Left lung (tissue), 10 donors: Measurements from ENCODE around the gene TAS2R39. TPM values are rescaled to one million over a fixed set of nuclear protein-coding genes. Genes with fewer than 3 reads are reported as not detected.

Source experiments
- ATAC-seq: fragments of 200-7000 bp; cut with Tn5 transposase; one replicate; pipeline ENCODE4 v1.9.1; 2020; ENCODE audit warnings: moderate library complexity
- DNase-seq, 4 donors: peaks; one replicate each; pipeline ENCODE4 v3.0.0-alpha.2; 2013 to 2020
- H3K27ac ChIP-seq, 2 donors: fragments of 200-600 bp; sonication (generic) in 1 of 2; one replicate each; pipeline versions ENCODE4 v1.5.0 to v1.8.0; 2020 to 2021
- H3K27me3 ChIP-seq, 2 donors: fragments of 200-600 bp; sonication (generic) in 1 of 2; one replicate each; pipeline versions ENCODE4 v1.5.0 to v1.8.0; 2020 to 2021
- H3K36me3 ChIP-seq, 2 donors: fragments of 200-600 bp; sonication (generic) in 1 of 2; one replicate each; pipeline versions ENCODE4 v1.5.0 to v1.8.0; 2020 to 2021
- H3K4me1 ChIP-seq, 2 donors: fragments of 200-600 bp; one replicate each; pipeline ENCODE4 v1.8.0; 2021
- H3K4me3 ChIP-seq, 2 donors: fragments of 200-600 bp; sonication (generic) in 1 of 2; one replicate each; pipeline versions ENCODE4 v1.5.0 to v1.8.0; 2020 to 2021; ENCODE audit warnings: mild to moderate bottlenecking in 1 of 2
- H3K9me3 ChIP-seq, 2 donors: fragments of 200-600 bp; sonication (generic) in 1 of 2; one replicate each; pipeline versions ENCODE4 v1.5.0 to v1.8.0; 2020 to 2021
- CTCF ChIP-seq, 2 donors: fragments of 200-600 bp; sonication (generic) in 1 of 2; IDR thresholded peaks; one replicate each; pipeline versions ENCODE4 v1.5.0 to v1.8.0; 2021; ENCODE audit warnings: antibody characterized with exemption in 2 of 2
- intact Hi-C, 2 donors: fragments of 100-400 bp; cut with DNase I; formaldehyde crosslinking; loops; one replicate each; pipeline versions ENCODE4 v1.11.2 to v1.14.2; 2022
- polyA plus RNA-seq, 6 donors: library from polyadenylated mRNA; unstranded; fragments of 120-200 nt; gene quantifications; one replicate each; pipeline ENCODE4 v1.2.1, GENCODE V29; 2013; ENCODE audit not compliant: insufficient read length in 6 of 6
- total RNA-seq, 2 donors: library from RNA; stranded (reverse); fragmentation: NEBNext Ultra II Directional; extraction: Animal tissue kit (Norgen Biotek cat#: 25700); gene quantifications; one replicate each; pipeline ENCODE4 v1.2.1, GENCODE V29; 2021
- donor health status: DM: no; HTN: yes; CAD: no.
- donor health status: DM: no; HTN: no; CAD: no.

The TAS2R39 gene
- total and polyA plus RNA-seq, 8 donors: not detected

DNA sequence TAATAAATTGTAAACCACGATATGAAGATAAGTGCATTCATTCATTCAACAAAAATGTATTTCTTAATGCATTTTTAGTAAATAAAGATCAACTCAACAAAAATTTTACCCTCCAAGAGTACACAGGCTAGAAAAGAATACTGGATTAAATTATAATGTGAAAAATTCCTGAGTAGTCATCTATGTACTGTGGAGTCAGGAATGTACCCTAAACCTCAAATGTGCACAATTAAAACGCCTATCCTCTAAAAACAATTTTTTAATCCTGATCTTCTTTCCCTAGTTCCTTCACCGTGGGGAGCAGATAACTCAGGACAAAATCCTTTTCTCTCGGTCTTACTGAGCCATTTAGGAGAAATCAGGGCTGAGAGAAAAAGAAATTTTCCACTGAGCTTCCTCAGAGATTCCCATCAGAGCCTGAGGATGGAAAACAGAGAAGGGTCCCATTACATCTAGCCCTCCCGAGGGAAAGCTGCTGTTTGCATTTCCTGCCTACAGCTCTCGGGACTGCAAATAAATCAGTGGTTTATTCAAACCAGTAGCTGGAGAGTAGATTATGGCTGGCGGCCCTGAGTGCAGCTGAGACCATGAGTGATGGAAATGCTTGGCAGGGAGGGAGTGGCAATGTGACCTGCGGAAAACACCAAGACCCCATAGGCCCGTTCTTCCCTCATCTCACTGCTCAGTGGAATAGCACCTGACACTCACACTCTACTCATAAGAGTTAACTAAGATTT, 46.0 kb downstream of the TAS2R39 start:
- Histone ChIP-seq H3K4me3 (no peak overlapping the region), H3K4me1 (peaks cover 0 to 12% of the 10 kb centered on the region in 2 donors), H3K27me3 (no peaks in the 10 kb centered on the region), H3K27ac (no peak overlapping the region), H3K36me3 (no peaks in the 10 kb centered on the region), H3K9me3 (no peaks in the 10 kb centered on the region)
- DNase-seq (no peak), ATAC-seq (no peak)
- intact Hi-C loops: no loop called here
- TF ChIP-seq CTCF (IDR thresholded peaks at IDR 0.05): no peak

DNA sequence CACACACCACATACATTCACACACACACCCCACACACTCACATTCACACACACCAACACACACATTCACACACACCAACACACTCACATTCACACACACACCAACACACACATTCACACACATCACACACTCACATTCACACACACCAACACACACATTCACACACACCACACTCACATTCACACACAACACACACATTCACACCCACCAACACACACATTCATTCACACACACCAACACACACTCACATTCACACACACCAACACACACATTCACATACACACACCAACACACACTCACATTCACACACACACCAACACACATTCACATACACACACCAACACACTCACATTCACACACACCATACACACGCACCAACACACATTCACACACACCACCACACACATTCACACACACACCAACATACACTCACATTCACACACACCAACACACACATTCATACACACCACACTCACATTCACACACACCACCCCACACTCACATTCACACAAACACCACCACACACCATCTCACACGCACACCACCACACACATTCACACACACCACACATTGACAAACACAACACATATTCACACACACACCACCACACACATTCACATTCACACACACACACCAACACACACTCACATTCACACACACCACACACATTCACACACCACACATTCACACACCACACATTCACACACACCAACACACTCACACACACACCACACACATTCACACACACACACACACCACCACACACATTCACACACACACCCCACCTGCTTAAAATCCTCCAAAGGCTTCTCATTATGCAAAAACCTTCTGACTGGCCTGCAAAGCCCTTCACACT, 47.6 kb downstream of the TAS2R39 start:
- no peaks in the 10 kb centered on the region for H3K9me3 ChIP-seq
- no peak overlapping the region for H3K27ac ChIP-seq
- no peaks in the 10 kb centered on the region for H3K27me3 ChIP-seq
- no peak for TF ChIP-seq CTCF (IDR thresholded peaks at IDR 0.05)
- no peak for ATAC-seq
- intact Hi-C loops: no loop called here
- DNase-seq: no peak
- H3K36me3 ChIP-seq: no peaks in the 10 kb centered on the region
- no peak overlapping the region for H3K4me3 ChIP-seq
- peaks cover 0 to 17% of the 10 kb centered on the region in 2 donors for H3K4me1 ChIP-seq

Other genes starting within 250 kb of the TAS2R39 start
- not detected for gene TRPV5, start 249.7 kb upstream of the TAS2R39 start, total RNA-seq
- under 1 TPM; 0.10 to 0.25 (median 0.16) TPM for gene TRPV5, start 249.7 kb upstream of the TAS2R39 start, polyA plus RNA-seq
- under 1 TPM in 1 of 2 donors, not detected in 1; 0.37 TPM for gene LLCFC1, start 243.9 kb upstream of the TAS2R39 start, total RNA-seq
- under 1 TPM; 0.21 to 0.77 (median 0.50) TPM for gene LLCFC1, start 243.9 kb upstream of the TAS2R39 start, polyA plus RNA-seq
- under 1 TPM; 0.58 to 0.96 TPM for gene KEL, start 221.1 kb upstream of the TAS2R39 start, total RNA-seq
- gene KEL, start 221.1 kb upstream of the TAS2R39 start, polyA plus RNA-seq: 1 to 10 TPM; 1.5 to 3.1 (median 2.2) TPM
- not detected for gene OR9A2, start 156.3 kb upstream of the TAS2R39 start, total RNA-seq
- not detected for gene OR9A2, start 156.3 kb upstream of the TAS2R39 start, polyA plus RNA-seq
- gene OR6V1, start 131.1 kb upstream of the TAS2R39 start, total RNA-seq: not detected
- not detected for gene OR6V1, start 131.1 kb upstream of the TAS2R39 start, polyA plus RNA-seq
- 1 to 10 TPM in 1 of 2 donors, not detected in 1; 6.9 TPM for gene PIP, start 51.3 kb upstream of the TAS2R39 start, total RNA-seq
- not detected for gene PIP, start 51.3 kb upstream of the TAS2R39 start, polyA plus RNA-seq
- gene TAS2R40, start 38.6 kb downstream of the TAS2R39 start, total RNA-seq: not detected
- not detected for gene TAS2R40, start 38.6 kb downstream of the TAS2R39 start, polyA plus RNA-seq
- gene GSTK1, start 80.0 kb downstream of the TAS2R39 start, total RNA-seq: 100 to 1,000 TPM; 124 to 151 TPM
- 100 to 1,000 TPM; 109 to 125 (median 119) TPM for gene GSTK1, start 80.0 kb downstream of the TAS2R39 start, polyA plus RNA-seq
- gene TMEM139, start 101.5 kb downstream of the TAS2R39 start, total RNA-seq: 10 to 100 TPM; 18.5 to 48.1 TPM
- gene TMEM139, start 101.5 kb downstream of the TAS2R39 start, polyA plus RNA-seq: 1 to 10 TPM; 3.0 to 9.0 (median 7.0) TPM
- 10 to 100 TPM; 36.3 to 43.0 TPM for gene CASP2, start 104.9 kb downstream of the TAS2R39 start, total RNA-seq
- 10 to 100 TPM; 54.6 to 66.0 (median 61.7) TPM for gene CASP2, start 104.9 kb downstream of the TAS2R39 start, polyA plus RNA-seq
- under 1 TPM; 0.08 to 0.09 TPM for gene CLCN1, start 132.7 kb downstream of the TAS2R39 start, total RNA-seq
- under 1 TPM in 1 of 6 donors, not detected in 5; 0.08 TPM for gene CLCN1, start 132.7 kb downstream of the TAS2R39 start, polyA plus RNA-seq
- gene FAM131B, start 179.3 kb downstream of the TAS2R39 start, total RNA-seq: 1 to 10 TPM in 1 of 2 donors, under 1 TPM in 1; 0.60 to 1.6 TPM
- 1 to 10 TPM; 1.4 to 2.3 (median 1.8) TPM for gene FAM131B, start 179.3 kb downstream of the TAS2R39 start, polyA plus RNA-seq
- gene ZYX, start 197.9 kb downstream of the TAS2R39 start, total RNA-seq: 100 to 1,000 TPM; 180 to 307 TPM
- gene ZYX, start 197.9 kb downstream of the TAS2R39 start, polyA plus RNA-seq: 100 to 1,000 TPM; 117 to 249 (median 181) TPM
- 10 to 100 TPM; 11.6 to 16.1 TPM for gene EPHA1, start 225.4 kb downstream of the TAS2R39 start, total RNA-seq
- gene EPHA1, start 225.4 kb downstream of the TAS2R39 start, polyA plus RNA-seq: 10 to 100 TPM; 13.5 to 17.5 (median 14.5) TPM